Activated T-cell treated with anti-CD3 and anti-CD28 coated beads, Interleukin-2, amount 50 U/mL, for 48 hours (primary cell): Measurements from ENCODE around the gene WFDC5.
"Not testable (repeated sequence)": the region's sequence is repeated elsewhere in the genome, so short reads cannot be mapped to it uniquely, and the experiment has no call there.

Source experiments
- DNase-seq, 2 experiments: peaks; one replicate each; pipeline ENCODE4 v3.0.0-alpha.2; 2020

Gene WFDC5

GRCh38 chr20:45087097-45087790 lies 27.7 kb downstream of the WFDC5 start:
- DNase-seq: no peak

GRCh38 chr20:45085867-45086266 lies 29.1 kb downstream of the WFDC5 start:
- no peak for DNase-seq

GRCh38 chr20:45085289-45085688 lies 29.7 kb downstream of the WFDC5 start:
- DNase-seq: no peak

GRCh38 chr20:45083127-45083526 lies 31.8 kb downstream of the WFDC5 start:
- DNase-seq: no peak

GRCh38 chr20:45082468-45082867 lies 32.5 kb downstream of the WFDC5 start:
- DNase-seq: no peak

GRCh38 chr20:45080867-45081624 lies 33.9 kb downstream of the WFDC5 start:
- no peak for DNase-seq

GRCh38 chr20:45077559-45077958 lies 37.4 kb downstream of the WFDC5 start:
- DNase-seq: no peak

GRCh38 chr20:45073221-45073620 lies 41.8 kb downstream of the WFDC5 start:
- no peak for DNase-seq

GRCh38 chr20:45072066-45072465 lies 42.9 kb downstream of the WFDC5 start:
- DNase-seq: no peak

GRCh38 chr20:45070932-45071632 lies 43.9 kb downstream of the WFDC5 start:
- DNase-seq: no peak

GRCh38 chr20:45069261-45069660 lies 45.7 kb downstream of the WFDC5 start:
- DNase-seq: no peak

GRCh38 chr20:45067558-45067957 lies 47.4 kb downstream of the WFDC5 start:
- no peak for DNase-seq

- DNase-seq: no peak
These were observed 47.9 kb downstream of the WFDC5 start for GRCh38 chr20:45067087-45067486.

- no peak for DNase-seq
These were observed 48.6 kb downstream of the WFDC5 start for GRCh38 chr20:45066372-45066771.

GRCh38 chr20:45064812-45065211 lies 50.2 kb downstream of the WFDC5 start:
- no peak for DNase-seq

- not testable (repeated sequence) for DNase-seq
These were observed 51.9 kb downstream of the WFDC5 start for GRCh38 chr20:45063107-45063506.

- no peak for DNase-seq
These were observed 53.7 kb downstream of the WFDC5 start for GRCh38 chr20:45061244-45061643.

- DNase-seq: no peak
These were observed 54.7 kb downstream of the WFDC5 start for GRCh38 chr20:45060294-45060693.
